ENCODE data around the gene FRAS1.

GRCh38 chr4:78325271-78326157, 268.4 kb downstream of the FRAS1 start:
- TF ChIP-seq CTCF (IDR thresholded peaks at IDR 0.05) (no peak), POLR2A (IDR thresholded peaks at IDR 0.05) (no peak)
